Measurements from ENCODE around the gene HES1. TPM values are rescaled to one million over a fixed set of nuclear protein-coding genes. Genes with fewer than 3 reads are reported as not detected.

Gene HES1
- total and polyA plus RNA-seq, 2 experiments from 2014 or later = 10.3 to 13.8 TPM

GRCh38 chr3:194162817-194163584, 27.1 kb downstream of the HES1 start:
- Histone ChIP-seq H3K9me3 (ENCODE audit: low read depth) (no peaks in the 10 kb centered on the region), H3K4me2 (ENCODE audit: unreplicated experiment) (no peak overlapping the region), H3K79me2 (ENCODE audit: insufficient read depth) (no peaks in the 10 kb centered on the region), H3K4me3 (no peak overlapping the region), H3K4me1 (ENCODE audit: insufficient read depth) (no peaks in the 10 kb centered on the region), H3K27ac (no peak overlapping the region), H3F3A (ENCODE audit: insufficient read depth) (no peaks in the 10 kb centered on the region), H2AFZ (no peak overlapping the region), H3K36me3 (ENCODE audit: low read depth) (no peaks in the 10 kb centered on the region), H3K27me3 (replicated peaks; ENCODE audit: insufficient read depth) (peaks cover 50% of the 10 kb centered on the region), H3K9ac (no peak overlapping the region), H4K20me1 (ENCODE audit: insufficient read depth) (no peaks in the 10 kb centered on the region), H3K9me2 (ENCODE audit: insufficient read depth) (no peaks in the 10 kb centered on the region)
- DNase-seq = no peak
- in situ Hi-C loops (cut with MboI) = loop anchor here (25.0 kb wide), 1 partner anchor 376 kb away; no protein-coding TSS in a partner anchor
- WGBS, 2 experiments (ENCODE audit: low coverage in 1 of 2, low lambda C conversion rate in 2 of 2, missing lambda C conversion rate in 2 of 2) = 70 to 74% methylated on average over 6 of the region's 6 CpGs
- TF ChIP-seq EZH2 (IDR thresholded peaks at IDR 0.05; ENCODE audit: insufficient read depth, poor library complexity, severe bottlenecking) (no peak), EZH2phosphoT487 (IDR thresholded peaks at IDR 0.05; ENCODE audit: insufficient read depth, low read depth) (no peak)

- H3K9ac ChIP-seq = no peak overlapping the region
- no peak overlapping the region for H3K27ac ChIP-seq
- in situ Hi-C loops (cut with MboI) = loop anchor here (25.0 kb wide), 1 partner anchor 376 kb away; no protein-coding TSS in a partner anchor
Observed at GRCh38 chr3:194163697-194164096, 27.7 kb downstream of the HES1 start.

DNA sequence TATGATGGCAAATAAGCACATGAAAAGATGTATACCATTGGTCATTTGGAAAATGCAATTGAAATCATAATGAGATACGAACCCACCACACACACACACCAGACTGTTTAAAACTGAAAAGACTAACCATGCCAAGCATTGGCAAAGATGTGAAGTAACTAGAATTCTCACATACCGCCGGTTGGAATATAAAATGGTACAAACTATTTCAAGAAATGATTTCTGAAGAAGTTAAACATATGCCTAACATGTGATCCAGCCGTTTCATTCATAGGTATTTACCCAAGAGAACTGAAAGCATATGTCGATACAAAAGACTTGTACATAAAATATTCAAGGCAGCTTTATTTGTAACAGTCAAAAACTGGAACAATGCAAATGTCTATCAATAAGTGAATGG, 28.9 kb downstream of the HES1 start:
- WGBS, 2 experiments (ENCODE audit: low coverage in 1 of 2, low lambda C conversion rate in 2 of 2, missing lambda C conversion rate in 2 of 2) = 56 to 57% methylated on average over 5 of the region's 5 CpGs
- in situ Hi-C loops (cut with MboI) = loop anchor here (25.0 kb wide), 1 partner anchor 378 kb away; no protein-coding TSS in a partner anchor

More at GRCh38 chr3:194163697-194164096, 27.7 kb downstream of the HES1 start:
- no peak overlapping the region for H2AFZ ChIP-seq
- H3F3A ChIP-seq (ENCODE audit: insufficient read depth) = no peaks in the 10 kb centered on the region
- no peak overlapping the region for H3K4me2 ChIP-seq (ENCODE audit: unreplicated experiment)
- H3K4me1 ChIP-seq (ENCODE audit: insufficient read depth) = no peaks in the 10 kb centered on the region
- no peaks in the 10 kb centered on the region for H3K79me2 ChIP-seq (ENCODE audit: insufficient read depth)
- H3K27me3 ChIP-seq (replicated peaks; ENCODE audit: insufficient read depth) = peaks cover 50% of the 10 kb centered on the region
- 58 to 66% methylated on average over 5 of the region's 5 CpGs for WGBS, 2 experiments (ENCODE audit: low coverage in 1 of 2, low lambda C conversion rate in 2 of 2, missing lambda C conversion rate in 2 of 2)
- no peaks in the 10 kb centered on the region for H3K9me3 ChIP-seq (ENCODE audit: low read depth)
- H4K20me1 ChIP-seq (ENCODE audit: insufficient read depth) = no peaks in the 10 kb centered on the region
- TF ChIP-seq EZH2 (IDR thresholded peaks at IDR 0.05; ENCODE audit: insufficient read depth, poor library complexity, severe bottlenecking) (no peak), EZH2phosphoT487 (IDR thresholded peaks at IDR 0.05; ENCODE audit: insufficient read depth, low read depth) (no peak)
- H3K9me2 ChIP-seq (ENCODE audit: insufficient read depth) = no peaks in the 10 kb centered on the region
- no peaks in the 10 kb centered on the region for H3K36me3 ChIP-seq (ENCODE audit: low read depth)
- no peak for DNase-seq
- no peak overlapping the region for H3K4me3 ChIP-seq

DNA sequence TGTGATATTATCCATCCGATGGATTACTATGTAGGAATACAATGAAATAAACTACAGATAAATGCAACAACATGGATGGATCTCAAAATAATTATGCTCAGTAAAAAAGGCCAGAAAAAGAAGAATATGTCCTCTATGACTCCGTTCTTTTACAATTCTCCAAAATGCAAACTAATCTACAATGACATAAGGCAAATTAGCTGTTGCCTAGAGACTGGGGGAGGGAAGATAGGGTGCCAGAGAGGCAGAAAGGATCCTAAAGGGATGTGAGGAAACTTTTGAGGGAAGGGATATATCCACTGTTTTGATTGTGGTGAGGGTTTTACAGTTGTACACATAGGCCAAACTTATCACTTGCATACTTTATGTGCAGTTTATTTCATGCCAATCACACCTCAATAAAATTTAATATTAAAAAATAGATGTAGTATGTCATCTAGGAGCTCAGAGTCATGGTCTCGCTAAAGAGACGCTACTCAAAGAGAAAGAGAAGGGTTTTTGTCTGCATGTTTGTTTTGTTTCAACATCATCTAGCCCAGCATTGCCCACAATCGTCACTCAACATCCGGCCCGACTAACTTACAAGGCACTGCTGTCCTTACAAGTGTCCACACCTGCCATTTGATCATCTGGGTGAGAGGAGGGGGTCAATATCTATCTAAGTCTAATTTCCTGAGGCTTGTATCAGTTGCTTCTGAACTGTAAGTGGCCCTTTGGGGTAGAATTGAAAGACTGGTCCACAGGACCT, 29.5 kb downstream of the HES1 start:
- Histone ChIP-seq H3K4me2 (ENCODE audit: unreplicated experiment) (no peak overlapping the region), H3K27me3 (replicated peaks; ENCODE audit: insufficient read depth) (peaks cover 67% of the 10 kb centered on the region), H3F3A (ENCODE audit: insufficient read depth) (no peaks in the 10 kb centered on the region), H4K20me1 (ENCODE audit: insufficient read depth) (no peaks in the 10 kb centered on the region), H3K9ac (no peak overlapping the region), H3K36me3 (ENCODE audit: low read depth) (no peaks in the 10 kb centered on the region), H2AFZ (no peak overlapping the region), H3K9me2 (ENCODE audit: insufficient read depth) (no peaks in the 10 kb centered on the region), H3K79me2 (ENCODE audit: insufficient read depth) (no peaks in the 10 kb centered on the region), H3K4me3 (no peak overlapping the region), H3K9me3 (ENCODE audit: low read depth) (no peaks in the 10 kb centered on the region), H3K4me1 (ENCODE audit: insufficient read depth) (no peaks in the 10 kb centered on the region), H3K27ac (no peak overlapping the region)
- no peak for DNase-seq
- TF ChIP-seq EZH2phosphoT487 (IDR thresholded peaks at IDR 0.05; ENCODE audit: insufficient read depth, low read depth) (no peak), EZH2 (IDR thresholded peaks at IDR 0.05; ENCODE audit: insufficient read depth, poor library complexity, severe bottlenecking) (no peak)
- in situ Hi-C loops (cut with MboI) = loop anchor here (25.0 kb wide), 1 partner anchor 378 kb away; no protein-coding TSS in a partner anchor
- WGBS, 2 experiments (ENCODE audit: low coverage in 1 of 2, low lambda C conversion rate in 2 of 2, missing lambda C conversion rate in 2 of 2) = 75 to 80% methylated on average over 7 of the region's 7 CpGs

More for the DNA sequence above, 28.9 kb downstream of the HES1 start:
- H3K9ac ChIP-seq = no peak overlapping the region
- H2AFZ ChIP-seq = no peak overlapping the region
- H3K27ac ChIP-seq = no peak overlapping the region
- no peaks in the 10 kb centered on the region for H3F3A ChIP-seq (ENCODE audit: insufficient read depth)
- no peak for DNase-seq
- H3K4me2 ChIP-seq (ENCODE audit: unreplicated experiment) = no peak overlapping the region
- no peaks in the 10 kb centered on the region for H3K36me3 ChIP-seq (ENCODE audit: low read depth)
- no peaks in the 10 kb centered on the region for H4K20me1 ChIP-seq (ENCODE audit: insufficient read depth)
- no peaks in the 10 kb centered on the region for H3K79me2 ChIP-seq (ENCODE audit: insufficient read depth)
- no peak overlapping the region for H3K4me3 ChIP-seq
- peaks cover 62% of the 10 kb centered on the region for H3K27me3 ChIP-seq (replicated peaks; ENCODE audit: insufficient read depth)
- no peaks in the 10 kb centered on the region for H3K9me3 ChIP-seq (ENCODE audit: low read depth)
- TF ChIP-seq EZH2 (IDR thresholded peaks at IDR 0.05; ENCODE audit: insufficient read depth, poor library complexity, severe bottlenecking) (no peak), EZH2phosphoT487 (IDR thresholded peaks at IDR 0.05; ENCODE audit: insufficient read depth, low read depth) (no peak)
- no peaks in the 10 kb centered on the region for H3K9me2 ChIP-seq (ENCODE audit: insufficient read depth)
- no peaks in the 10 kb centered on the region for H3K4me1 ChIP-seq (ENCODE audit: insufficient read depth)

Measured in GM23248 (cell line).